ENCODE measurements around the gene IL23R. TPM values are rescaled to one million over a fixed set of nuclear protein-coding genes. Genes with fewer than 3 reads are reported as not detected.

IL23R gene
- total RNA-seq, 3 donors from 2014 or later, result not detected

DNA sequence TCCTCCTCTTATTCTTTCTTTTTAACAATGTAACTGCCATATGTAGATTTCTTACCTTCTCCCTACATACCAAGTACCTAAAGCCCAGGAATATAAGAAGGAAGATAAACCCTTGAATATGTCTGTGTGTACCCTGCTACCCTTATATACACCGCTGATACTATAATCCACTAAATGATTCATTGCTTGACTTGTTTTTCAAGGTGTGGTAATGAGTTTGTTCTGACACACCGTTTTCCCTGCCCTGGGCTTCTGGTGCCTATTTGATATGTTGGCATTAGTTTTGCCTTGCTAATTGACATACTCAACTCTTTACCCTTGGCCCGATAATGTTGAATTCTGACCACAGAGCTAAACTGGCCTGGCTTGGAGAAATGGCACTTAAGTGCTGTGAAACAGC, 64.3 kb downstream of the IL23R start:
- Histone ChIP-seq H3K9me3 (peaks cover 0 to 5% of the 10 kb centered on the region in 2 donors), H3K27ac (no peak overlapping the region), H3K36me3 (no peaks in the 10 kb centered on the region), H3K27me3 (no peaks in the 10 kb centered on the region), H3K4me1 (no peaks in the 10 kb centered on the region), H3K4me3 (no peak overlapping the region)
- DNase-seq (ENCODE audit: low spot score in 2 of 2), result no peak
- TF ChIP-seq POLR2AphosphoS5 (IDR thresholded peaks at IDR 0.05), result no peak
- TF ChIP-seq, protein P1, sequence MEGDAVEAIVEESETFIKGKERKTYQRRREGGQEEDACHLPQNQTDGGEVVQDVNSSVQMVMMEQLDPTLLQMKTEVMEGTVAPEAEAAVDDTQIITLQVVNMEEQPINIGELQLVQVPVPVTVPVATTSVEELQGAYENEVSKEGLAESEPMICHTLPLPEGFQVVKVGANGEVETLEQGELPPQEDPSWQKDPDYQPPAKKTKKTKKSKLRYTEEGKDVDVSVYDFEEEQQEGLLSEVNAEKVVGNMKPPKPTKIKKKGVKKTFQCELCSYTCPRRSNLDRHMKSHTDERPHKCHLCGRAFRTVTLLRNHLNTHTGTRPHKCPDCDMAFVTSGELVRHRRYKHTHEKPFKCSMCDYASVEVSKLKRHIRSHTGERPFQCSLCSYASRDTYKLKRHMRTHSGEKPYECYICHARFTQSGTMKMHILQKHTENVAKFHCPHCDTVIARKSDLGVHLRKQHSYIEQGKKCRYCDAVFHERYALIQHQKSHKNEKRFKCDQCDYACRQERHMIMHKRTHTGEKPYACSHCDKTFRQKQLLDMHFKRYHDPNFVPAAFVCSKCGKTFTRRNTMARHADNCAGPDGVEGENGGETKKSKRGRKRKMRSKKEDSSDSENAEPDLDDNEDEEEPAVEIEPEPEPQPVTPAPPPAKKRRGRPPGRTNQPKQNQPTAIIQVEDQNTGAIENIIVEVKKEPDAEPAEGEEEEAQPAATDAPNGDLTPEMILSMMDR (IDR thresholded peaks at IDR 0.05), result no peak
- no peak for TF ChIP-seq POLR2A (IDR thresholded peaks at IDR 0.05)
- intact Hi-C loops (cut with DNase I; ENCODE audit: low total_unique reads), result no loop called here

DNA sequence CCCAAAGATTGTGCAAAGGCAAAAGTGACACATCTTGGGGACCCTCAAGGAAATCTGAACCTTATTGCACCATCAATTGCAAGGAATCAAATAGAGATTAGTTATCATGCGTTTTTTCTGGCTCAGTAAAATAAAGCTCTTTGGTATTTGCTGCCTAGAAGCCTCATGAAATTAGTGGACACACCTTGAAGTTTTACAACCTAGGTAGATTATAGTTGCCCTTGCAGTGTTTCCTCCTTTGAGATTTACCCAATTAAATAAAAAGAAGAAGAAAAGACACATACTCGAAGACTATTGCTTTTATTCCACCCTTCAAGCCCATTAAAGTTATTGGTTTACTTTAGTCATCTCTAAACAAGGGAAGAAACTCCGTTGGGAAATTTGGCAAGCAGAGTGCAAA, 70.0 kb downstream of the IL23R start:
- Histone ChIP-seq H3K36me3 (no peaks in the 10 kb centered on the region), H3K9me3 (no peaks in the 10 kb centered on the region), H3K27ac (no peak overlapping the region), H3K4me1 (no peaks in the 10 kb centered on the region), H3K4me3 (no peak overlapping the region), H3K27me3 (no peaks in the 10 kb centered on the region)
- DNase-seq (ENCODE audit: low spot score in 2 of 2), result no peak
- intact Hi-C loops (cut with DNase I; ENCODE audit: low total_unique reads), result no loop called here
- TF ChIP-seq, protein P1 (IDR thresholded peaks at IDR 0.05), result no peak
- no peak for TF ChIP-seq POLR2A (IDR thresholded peaks at IDR 0.05)
- TF ChIP-seq POLR2AphosphoS5 (IDR thresholded peaks at IDR 0.05), result no peak

DNA sequence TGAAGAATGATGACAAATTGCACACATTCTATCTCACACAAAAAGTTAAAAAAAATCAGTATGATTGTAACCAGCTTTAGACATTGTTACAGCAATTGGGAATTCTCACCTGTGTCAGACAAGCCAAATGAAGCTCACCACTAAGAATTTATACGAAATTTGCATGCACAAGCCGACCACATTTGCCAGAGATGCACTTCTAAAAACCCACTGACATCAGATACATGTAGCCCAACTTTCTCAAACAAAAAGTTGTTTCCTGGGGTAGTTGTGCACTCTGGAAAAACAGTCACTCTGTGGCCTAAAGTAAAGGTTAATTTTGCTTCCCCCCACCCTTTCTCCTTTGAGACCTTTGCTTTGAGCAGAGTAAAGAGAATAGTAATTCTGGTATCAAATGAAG, 73.5 kb downstream of the IL23R start:
- H3K4me1 ChIP-seq, result no peaks in the 10 kb centered on the region
- H3K36me3 ChIP-seq, result no peaks in the 10 kb centered on the region
- no peak overlapping the region for H3K27ac ChIP-seq
- intact Hi-C loops (cut with DNase I; ENCODE audit: low total_unique reads), result no loop called here
- no peaks in the 10 kb centered on the region for H3K27me3 ChIP-seq
- DNase-seq (ENCODE audit: low spot score in 2 of 2), result no peak
- no peaks in the 10 kb centered on the region for H3K9me3 ChIP-seq
- TF ChIP-seq, protein P1 (IDR thresholded peaks at IDR 0.05), result no peak
- TF ChIP-seq POLR2A (IDR thresholded peaks at IDR 0.05) (no peak), POLR2AphosphoS5 (IDR thresholded peaks at IDR 0.05) (no peak)
- H3K4me3 ChIP-seq, result no peak overlapping the region

DNA sequence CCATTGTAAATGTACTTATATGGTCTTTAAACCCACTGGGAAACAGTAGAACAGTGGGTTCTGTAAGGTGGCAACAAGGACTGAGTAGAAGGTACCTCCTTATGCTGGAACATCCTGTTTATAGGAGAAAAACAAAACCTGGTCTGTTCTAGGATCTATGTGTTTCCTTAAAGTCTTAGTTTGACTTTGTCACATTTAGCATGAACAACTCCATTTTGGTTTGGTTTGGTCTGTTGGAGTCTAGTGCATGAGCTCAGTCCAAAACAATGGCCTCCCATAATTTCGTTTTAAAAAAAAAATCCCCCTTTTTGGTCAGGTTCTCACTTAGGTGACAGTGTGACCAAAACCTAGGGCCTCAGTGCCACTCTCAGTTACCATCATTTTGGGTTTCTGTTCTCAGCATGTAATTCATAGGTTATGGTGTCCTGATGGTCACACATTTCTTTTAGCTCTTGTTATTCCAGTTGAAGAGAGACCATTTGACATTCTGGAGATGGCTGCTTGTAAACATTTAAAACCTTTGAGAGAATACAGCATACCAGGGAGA, 75.0 kb downstream of the IL23R start:
- TF ChIP-seq, protein P1 (IDR thresholded peaks at IDR 0.05), result no peak
- TF ChIP-seq POLR2A (IDR thresholded peaks at IDR 0.05), result no peak
- TF ChIP-seq POLR2AphosphoS5 (IDR thresholded peaks at IDR 0.05), result no peak
- intact Hi-C loops (cut with DNase I; ENCODE audit: low total_unique reads), result no loop called here
- H3K9me3 ChIP-seq, result no peaks in the 10 kb centered on the region
- no peak overlapping the region for H3K4me3 ChIP-seq
- H3K36me3 ChIP-seq, result no peaks in the 10 kb centered on the region
- no peak for DNase-seq (ENCODE audit: low spot score in 2 of 2)
- no peak overlapping the region for H3K27ac ChIP-seq
- H3K27me3 ChIP-seq, result no peaks in the 10 kb centered on the region
- H3K4me1 ChIP-seq, result no peaks in the 10 kb centered on the region

DNA sequence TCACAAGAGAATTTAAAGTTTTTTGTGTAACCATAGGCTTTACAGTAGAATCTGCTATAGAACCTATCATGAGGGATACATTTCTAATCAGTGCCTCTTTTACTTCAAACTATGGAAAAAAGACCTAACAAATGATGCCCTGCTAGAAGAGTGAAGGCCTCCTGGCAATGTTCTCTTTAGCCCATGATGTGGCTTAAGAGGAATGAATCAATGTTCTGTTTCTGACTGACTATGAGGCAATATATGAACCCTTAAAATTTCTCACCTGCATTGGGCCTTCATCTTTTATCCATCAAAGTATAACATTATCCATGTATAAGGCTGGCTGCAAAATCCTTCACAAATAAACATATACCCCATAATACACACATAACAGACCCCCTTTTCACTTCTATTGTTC, 75.8 kb downstream of the IL23R start:
- H3K9me3 ChIP-seq, result no peaks in the 10 kb centered on the region
- no peaks in the 10 kb centered on the region for H3K36me3 ChIP-seq
- H3K27ac ChIP-seq, result no peak overlapping the region
- no peaks in the 10 kb centered on the region for H3K27me3 ChIP-seq
- no peak for DNase-seq (ENCODE audit: low spot score in 2 of 2)
- H3K4me1 ChIP-seq, result no peaks in the 10 kb centered on the region
- intact Hi-C loops (cut with DNase I; ENCODE audit: low total_unique reads), result no loop called here
- no peak for TF ChIP-seq POLR2AphosphoS5 (IDR thresholded peaks at IDR 0.05)
- TF ChIP-seq POLR2A (IDR thresholded peaks at IDR 0.05), result no peak
- TF ChIP-seq, protein P1 (IDR thresholded peaks at IDR 0.05), result no peak
- H3K4me3 ChIP-seq, result no peak overlapping the region

Measured in breast epithelium (tissue), 4 donors.